ENCODE results near the gene DNM3. TPM values are rescaled to one million over a fixed set of nuclear protein-coding genes. Genes with fewer than 3 reads are reported as not detected.

DNM3 gene
- total and polyA plus RNA-seq, 9 of the 15 experiments (the other 6 are each of a cell fraction or from before 2014, with no cell fraction given) = 0.08 to 0.36 (median 0.22) TPM; not detected in 1

- TF ChIP-seq MGA (IDR thresholded peaks at IDR 0.05) = no peak
Measured at GRCh38 chr1:172155766-172156165, 314.5 kb downstream of the DNM3 start (continued).
